SH-SY5Y (cell line): ENCODE data around the gene FAM168A.

Experiments used
- GATA2 ChIP-seq: IDR thresholded peaks from 2 replicates; pipeline ENCODE4 v1.6.1; 2011; ENCODE audit warnings: mild to moderate bottlenecking, low read depth, low read length
- GATA3 ChIP-seq: IDR thresholded peaks from 2 replicates; pipeline ENCODE4 v1.6.1; 2011; ENCODE audit warnings: low read depth, mild to moderate bottlenecking, low read length, moderate library complexity

- TF ChIP-seq GATA2 (no peak), GATA3 (no peak)
Measured at GRCh38 chr11:73475549-73476095, 122.3 kb downstream of the FAM168A start.
